OCI-M2 (cell line): Measurements from ENCODE around the gene GPR156.

Source experiments
- DNase-seq: peaks from one replicate; lab custom pipeline; 2025; ENCODE audit not compliant: unreplicated experiment; lab: John Stamatoyannopoulos, UW

GPR156 gene

GRCh38 chr3:120130656-120131055 is 154.4 kb downstream of the GPR156 start:
- no peak for DNase-seq

GRCh38 chr3:120129718-120130513 is 155.1 kb downstream of the GPR156 start:
- DNase-seq: no peak

GRCh38 chr3:120129051-120129450 is 156.0 kb downstream of the GPR156 start:
- DNase-seq: no peak

GRCh38 chr3:120125992-120126391 is 159.0 kb downstream of the GPR156 start:
- DNase-seq: no peak

GRCh38 chr3:120119846-120120510 is 165.0 kb downstream of the GPR156 start:
- DNase-seq: no peak
